ENCODE results near the gene DEDD2. TPM values are rescaled to one million over a fixed set of nuclear protein-coding genes. Genes with fewer than 3 reads are reported as not detected.

The DEDD2 gene
- total and polyA plus RNA-seq, 11 donors, result 11.1 to 24.1 (median 17.2) TPM

DNA sequence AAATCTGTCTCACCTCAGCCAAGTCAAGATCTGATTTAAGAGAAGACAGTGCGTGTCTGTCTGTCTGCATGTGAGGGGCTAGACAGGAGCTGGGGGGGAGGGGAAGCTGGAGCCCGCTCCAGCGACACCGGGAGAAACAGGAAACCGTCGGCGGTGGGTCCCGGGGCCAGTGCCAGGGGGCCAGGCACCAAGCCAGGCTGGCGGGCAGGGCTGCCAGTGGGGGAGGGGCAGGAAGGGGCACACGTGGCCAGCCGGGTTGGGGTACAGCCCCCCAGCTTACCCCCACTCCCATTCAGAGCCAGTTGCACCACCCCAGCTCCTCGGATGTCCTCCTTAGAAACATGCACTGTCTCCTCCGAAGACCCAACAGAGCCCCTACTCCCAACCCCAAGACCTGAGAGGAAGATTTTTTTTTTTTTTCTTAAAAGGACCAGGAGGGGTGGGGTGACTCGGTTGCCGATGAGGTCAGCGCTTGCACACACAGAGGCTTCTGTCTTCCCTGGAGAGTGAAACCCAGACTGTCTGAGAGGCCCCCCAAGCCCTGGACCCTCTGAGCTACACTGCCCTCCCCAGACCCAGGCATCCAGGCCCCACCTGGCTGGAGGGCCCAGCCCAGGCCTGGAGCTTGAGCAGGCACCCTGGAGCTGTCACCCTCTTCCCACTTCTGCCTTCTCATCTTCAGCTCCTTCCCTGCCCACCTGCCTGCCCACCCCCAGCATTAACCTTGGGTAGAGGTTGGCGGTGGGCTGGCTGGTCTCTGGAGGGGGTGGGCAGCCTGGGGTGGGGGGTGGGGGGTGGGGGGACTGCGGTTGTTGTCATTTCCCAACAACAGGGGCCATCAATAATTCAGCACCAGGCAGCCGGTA is 33.4 kb upstream of the DEDD2 start:
- 8 to 14% (median 10%) methylated on average over 9 to 19 of the region's 19 CpGs for WGBS, 4 donors
- Histone ChIP-seq H3K36me3 (peaks cover 0 to 31% (median 19%) of the 10 kb centered on the region in 9 donors), H3K4me3 (peak overlapping the region in 10 of 12 donors; percentile 6 to 99 (median 61)), H3K4me1 (peaks cover 18 to 81% (median 59%) of the 10 kb centered on the region in 12 donors), H3K27ac (peak overlapping the region; percentile 56 to 100 (median 99)), H3K27me3 (no peaks in the 10 kb centered on the region), H3K9me3 (no peaks in the 10 kb centered on the region)
- ATAC-seq, result no peak
- peak in 3 of 5 donors; percentile 51 to 57 (median 51) for DNase-seq
- no peak for TF ChIP-seq POLR2A (IDR thresholded peaks at IDR 0.05)
- TF ChIP-seq, protein P1, sequence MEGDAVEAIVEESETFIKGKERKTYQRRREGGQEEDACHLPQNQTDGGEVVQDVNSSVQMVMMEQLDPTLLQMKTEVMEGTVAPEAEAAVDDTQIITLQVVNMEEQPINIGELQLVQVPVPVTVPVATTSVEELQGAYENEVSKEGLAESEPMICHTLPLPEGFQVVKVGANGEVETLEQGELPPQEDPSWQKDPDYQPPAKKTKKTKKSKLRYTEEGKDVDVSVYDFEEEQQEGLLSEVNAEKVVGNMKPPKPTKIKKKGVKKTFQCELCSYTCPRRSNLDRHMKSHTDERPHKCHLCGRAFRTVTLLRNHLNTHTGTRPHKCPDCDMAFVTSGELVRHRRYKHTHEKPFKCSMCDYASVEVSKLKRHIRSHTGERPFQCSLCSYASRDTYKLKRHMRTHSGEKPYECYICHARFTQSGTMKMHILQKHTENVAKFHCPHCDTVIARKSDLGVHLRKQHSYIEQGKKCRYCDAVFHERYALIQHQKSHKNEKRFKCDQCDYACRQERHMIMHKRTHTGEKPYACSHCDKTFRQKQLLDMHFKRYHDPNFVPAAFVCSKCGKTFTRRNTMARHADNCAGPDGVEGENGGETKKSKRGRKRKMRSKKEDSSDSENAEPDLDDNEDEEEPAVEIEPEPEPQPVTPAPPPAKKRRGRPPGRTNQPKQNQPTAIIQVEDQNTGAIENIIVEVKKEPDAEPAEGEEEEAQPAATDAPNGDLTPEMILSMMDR (IDR thresholded peaks at IDR 0.05), result no peak
- intact Hi-C loops (cut with DNase I), result no loop called here

DNA sequence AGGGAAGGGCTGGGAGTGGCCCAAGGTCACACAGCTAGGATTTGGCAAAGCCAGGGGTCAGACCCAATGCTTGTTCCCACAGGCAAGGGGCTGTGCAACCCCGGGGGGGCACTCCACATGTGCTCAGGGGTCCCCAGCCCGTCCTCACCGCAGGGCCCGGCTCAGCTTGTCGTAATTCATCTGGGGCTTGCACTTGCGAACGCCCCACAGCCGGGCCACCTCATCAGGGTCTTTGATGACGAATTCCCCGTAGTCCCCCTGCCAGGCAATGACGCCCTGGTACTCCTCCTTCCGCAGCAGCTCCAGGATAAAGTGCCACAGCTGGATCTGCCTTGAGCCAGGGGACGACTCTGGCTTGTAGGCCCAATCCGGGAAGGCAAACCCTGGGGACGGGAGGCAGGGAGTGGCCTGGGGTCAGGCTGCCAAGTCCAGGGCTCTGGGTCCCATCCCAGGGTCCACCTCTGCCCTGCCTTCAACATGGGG is 32.7 kb upstream of the DEDD2 start:
- Histone ChIP-seq H3K27ac (peak overlapping the region; percentile 56 to 100 (median 99)), H3K9me3 (no peaks in the 10 kb centered on the region), H3K4me3 (peak overlapping the region in 10 of 12 donors; percentile 6 to 99 (median 38)), H3K27me3 (no peaks in the 10 kb centered on the region), H3K4me1 (peaks cover 18 to 81% (median 63%) of the 10 kb centered on the region in 12 donors), H3K36me3 (peaks cover 0 to 31% (median 19%) of the 10 kb centered on the region in 9 donors)
- DNase-seq (peak in 2 of 5 donors; percentile 57 to 67), ATAC-seq (no peak)
- TF ChIP-seq, protein P1 (IDR thresholded peaks at IDR 0.05), result no peak
- no peak for TF ChIP-seq POLR2A (IDR thresholded peaks at IDR 0.05)
- WGBS, 4 donors, result 29 to 60% (median 51%) methylated on average over 1 to 15 of the region's 15 CpGs
- intact Hi-C loops (cut with DNase I), result no loop called here

DNA sequence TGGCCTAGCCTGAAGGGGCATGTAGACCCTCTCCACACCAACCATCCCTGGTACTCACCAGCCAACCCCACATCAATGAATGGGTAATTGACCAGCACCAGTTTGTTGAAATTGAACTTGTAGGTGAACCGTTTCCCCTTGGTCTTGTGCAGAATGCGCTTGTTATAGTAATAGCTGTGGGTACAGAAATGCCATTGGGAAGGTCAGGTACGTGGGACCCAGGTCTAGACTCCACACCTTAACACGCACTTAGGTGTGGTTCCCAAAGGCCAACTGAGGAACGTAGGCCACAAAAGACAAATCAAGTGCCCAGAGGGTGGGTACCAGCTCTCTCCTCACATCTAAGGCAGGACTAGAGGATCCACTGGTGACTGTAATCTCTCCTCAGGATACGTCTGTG is 32.3 kb upstream of the DEDD2 start:
- peak overlapping the region in 2 of 12 donors; percentile 28 to 99 for H3K4me3 ChIP-seq
- 64 to 70% (median 66%) methylated on average over 6 of the region's 6 CpGs for WGBS, 4 donors

More for the DNA sequence above, 32.3 kb upstream of the DEDD2 start:
- DNase-seq (no peak), ATAC-seq (no peak)
- intact Hi-C loops (cut with DNase I), result loop anchor here in 5 of 10 donors (5.0 to 10.0 kb wide), 4 partner anchors 38 to 175 kb away; partner anchors contain the start of gene LIPE (in 2 of the 5)
- no peak for TF ChIP-seq POLR2A (IDR thresholded peaks at IDR 0.05)
- TF ChIP-seq, protein P1 (IDR thresholded peaks at IDR 0.05), result no peak
- peaks cover 0 to 31% (median 19%) of the 10 kb centered on the region in 9 donors for H3K36me3 ChIP-seq
- H3K9me3 ChIP-seq, result no peaks in the 10 kb centered on the region
- H3K27me3 ChIP-seq, result no peaks in the 10 kb centered on the region
- H3K4me1 ChIP-seq, result peaks cover 18 to 84% (median 68%) of the 10 kb centered on the region in 12 donors
- H3K27ac ChIP-seq, result peak overlapping the region in 11 of 12 donors; percentile 60 to 100 (median 99)
